ENCODE measurements around the gene FAM110D.

Gene FAM110D

DNA sequence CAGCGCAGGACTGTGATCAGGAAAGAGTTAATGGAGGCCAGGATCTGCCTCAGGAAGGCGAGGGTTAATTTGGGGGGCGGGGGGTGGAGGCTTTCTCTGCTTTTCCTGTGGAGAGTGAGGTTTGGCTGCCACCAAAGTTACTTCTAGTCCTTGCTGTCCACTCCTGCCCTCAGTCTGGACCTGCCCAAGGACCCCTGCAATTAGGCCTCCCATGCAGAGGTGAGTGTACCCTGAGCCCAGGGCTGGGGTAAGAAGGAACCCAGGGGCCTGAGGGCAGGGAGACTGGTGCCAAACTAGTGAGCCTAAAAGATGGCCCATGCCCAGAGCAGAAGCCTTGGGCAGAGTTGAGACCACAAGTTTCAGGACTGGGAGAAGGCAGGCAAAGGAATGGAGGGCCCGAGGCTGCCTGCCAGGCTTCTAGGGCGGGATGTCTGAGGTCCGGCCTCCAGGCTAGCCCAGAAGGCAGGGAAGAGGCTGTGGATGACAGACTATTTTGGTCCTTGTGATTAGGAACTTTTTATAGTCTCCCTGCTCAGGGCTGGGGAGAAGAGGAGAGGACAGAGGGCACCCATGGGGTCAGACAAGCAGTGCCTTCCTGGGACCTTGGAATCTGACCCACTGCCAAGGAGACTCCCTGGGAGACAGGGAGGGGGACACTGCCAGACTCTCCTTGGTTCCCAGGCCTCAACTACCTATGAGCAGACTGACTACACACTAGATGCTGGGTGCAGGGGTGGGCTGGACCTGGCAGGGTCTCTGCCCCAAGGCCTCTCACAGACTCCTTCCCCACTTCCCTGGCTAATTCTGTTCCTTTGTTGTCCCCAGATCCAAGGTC, at the start of gene FAM110D:
FAM110D (plus strand) TSS at position 172 of the 835 bp plus-strand sequence. CDS start 2,213 bp downstream, outside the sequence.
- DNase-seq (ENCODE audit: low read depth, low spot score), result no peak

DNA sequence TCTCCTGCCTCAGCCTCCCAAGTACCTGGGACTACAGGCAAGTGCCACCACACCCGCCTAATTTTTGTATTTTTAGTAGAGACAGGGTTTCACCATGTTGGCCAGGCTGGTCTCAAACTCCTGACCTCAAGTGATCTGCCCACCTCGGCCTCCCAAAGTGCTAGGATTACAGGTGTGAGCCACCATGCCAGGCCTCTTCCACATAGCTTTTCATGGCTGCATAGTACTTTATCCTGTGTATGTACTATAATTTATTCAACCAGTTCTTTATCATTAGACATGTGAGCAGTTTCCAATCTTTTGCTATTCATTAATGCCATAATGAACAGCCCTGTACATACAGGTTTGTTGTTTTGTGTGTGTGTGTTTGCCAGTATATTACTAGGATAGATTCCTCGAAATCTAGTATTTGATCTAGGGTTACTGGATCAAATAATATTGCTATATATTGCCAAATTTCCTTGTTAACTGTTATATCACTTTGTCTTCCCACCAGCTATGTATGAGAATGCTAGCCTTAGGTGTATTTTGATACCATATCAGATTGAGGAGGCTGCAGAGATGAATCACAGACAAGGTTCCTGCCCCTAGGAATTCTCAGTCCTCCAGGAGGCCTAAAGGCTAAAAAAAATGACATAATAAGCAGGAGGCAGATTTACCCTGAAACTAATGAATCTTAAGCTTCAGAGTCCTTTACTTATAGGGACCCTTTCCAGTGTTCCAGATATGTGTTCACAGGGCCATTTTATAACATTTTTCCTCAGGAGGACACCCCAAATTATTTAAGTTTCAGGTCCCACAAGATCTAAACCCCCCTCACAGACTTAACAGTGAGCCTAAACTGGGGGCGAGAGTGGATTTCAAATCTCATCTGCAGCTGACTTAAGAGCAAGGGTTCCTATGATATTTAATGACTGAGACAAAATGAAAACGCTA, 49.4 kb upstream of the FAM110D start:
- DNase-seq (ENCODE audit: low read depth, low spot score), result no peak

DNA sequence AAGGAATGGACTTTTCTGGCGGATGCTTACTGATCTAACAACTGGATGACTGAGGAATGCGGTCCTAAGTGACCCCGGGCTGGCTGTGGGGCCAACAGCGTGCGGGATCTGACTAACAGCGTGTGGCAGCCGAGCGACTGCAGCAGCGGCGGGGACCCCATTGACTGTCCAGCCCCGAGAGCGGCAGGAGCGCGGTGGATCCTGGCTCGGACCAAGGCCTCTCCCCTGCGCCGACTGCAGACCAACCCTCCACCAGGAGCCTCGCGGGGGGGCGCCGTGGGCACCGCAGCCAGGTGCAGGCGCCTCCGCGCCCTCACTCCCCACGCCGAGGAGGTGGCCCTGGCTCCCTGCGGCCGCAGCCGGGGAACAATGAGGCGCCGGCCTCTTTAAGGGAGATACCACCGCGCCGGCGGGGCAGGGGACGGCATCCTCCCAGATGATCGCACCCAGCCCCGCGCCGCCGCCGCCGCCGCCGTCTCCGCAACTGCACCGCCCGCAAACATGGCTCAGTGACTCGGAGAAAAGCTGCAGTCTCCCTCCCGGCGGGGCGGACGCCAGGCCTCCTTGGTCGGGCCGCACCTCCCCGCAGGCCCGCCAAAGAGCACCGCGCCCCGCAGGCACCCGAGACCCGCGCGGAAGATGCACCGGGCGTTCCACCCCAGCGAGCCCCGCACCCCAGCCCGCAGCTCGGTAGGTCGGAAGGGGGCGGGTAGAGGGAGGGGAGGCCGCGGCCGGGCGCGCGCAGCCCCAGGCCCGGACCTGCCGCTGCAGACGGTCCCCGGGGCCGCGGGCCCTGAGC, 47.9 kb upstream of the FAM110D start:
- DNase-seq (ENCODE audit: low read depth, low spot score), result no peak

DNA sequence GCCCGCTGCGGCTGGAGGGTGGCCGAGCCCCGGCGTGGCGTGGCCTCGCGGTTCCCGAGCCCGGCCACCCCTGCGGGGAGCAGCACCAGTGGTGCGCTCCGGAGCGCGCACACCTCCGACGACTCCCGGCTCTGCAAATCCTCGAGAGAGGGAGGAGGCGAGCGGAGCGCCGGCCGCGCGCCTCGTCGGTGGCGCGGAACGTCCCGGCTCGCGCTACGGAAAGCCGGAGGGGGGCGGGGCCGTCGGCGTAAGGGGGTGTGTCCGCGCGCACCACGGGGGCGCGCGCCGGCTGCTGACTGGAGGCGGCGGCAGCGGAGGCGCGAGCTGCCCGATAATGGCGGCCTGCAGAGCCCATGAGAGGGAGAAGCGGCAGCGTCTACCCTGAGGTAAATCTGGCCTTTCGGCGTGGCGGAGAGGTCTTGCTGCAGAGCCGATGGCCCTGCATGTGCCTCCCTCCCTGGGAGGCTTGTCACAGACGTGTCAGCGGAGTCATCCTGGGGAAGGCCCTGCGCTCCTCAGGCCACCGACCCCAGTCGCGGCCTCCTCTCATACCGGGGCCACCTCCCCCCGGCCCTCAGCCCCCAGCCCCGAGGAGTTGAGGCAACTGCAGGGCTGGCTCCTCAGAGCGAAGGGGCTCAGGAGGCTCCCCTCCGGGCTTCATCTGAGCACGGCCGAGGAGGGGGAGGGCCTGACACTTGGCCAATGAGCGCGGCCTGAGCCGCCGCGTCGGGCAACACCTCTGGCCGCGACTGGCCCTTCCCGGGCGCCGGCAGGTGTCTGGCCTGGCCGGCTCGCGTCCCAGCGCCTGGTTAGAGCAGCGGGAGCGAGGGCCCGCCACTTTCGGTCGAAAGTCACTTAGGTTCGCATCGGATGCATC, 47.1 kb upstream of the FAM110D start, which contains the start of gene PDIK1L:
PDIK1L (plus strand) TSS at position 295 of the 877 bp plus-strand sequence. CDS start 2,485 bp downstream, outside the sequence.
- DNase-seq (ENCODE audit: low read depth, low spot score), result peak; percentile 80

DNA sequence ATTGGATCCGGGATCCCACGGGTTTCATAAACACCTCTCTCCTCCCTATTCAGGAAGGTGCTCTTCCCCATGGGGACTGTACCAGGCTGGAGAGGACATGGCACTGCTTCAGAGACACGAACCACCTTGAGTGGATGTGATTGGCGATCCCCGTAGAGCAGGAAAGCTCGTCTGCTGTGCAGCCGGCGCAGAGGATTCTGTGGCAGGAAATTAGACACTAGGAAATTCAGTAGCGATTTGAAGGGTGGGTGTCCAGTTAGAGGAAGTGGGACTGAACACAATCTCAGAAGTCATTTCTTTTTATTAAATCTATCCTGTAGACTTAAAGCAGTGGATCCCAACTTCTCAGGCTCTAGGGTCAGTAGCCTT, 46.5 kb upstream of the FAM110D start:
- no peak for DNase-seq (ENCODE audit: low read depth, low spot score)

DNA sequence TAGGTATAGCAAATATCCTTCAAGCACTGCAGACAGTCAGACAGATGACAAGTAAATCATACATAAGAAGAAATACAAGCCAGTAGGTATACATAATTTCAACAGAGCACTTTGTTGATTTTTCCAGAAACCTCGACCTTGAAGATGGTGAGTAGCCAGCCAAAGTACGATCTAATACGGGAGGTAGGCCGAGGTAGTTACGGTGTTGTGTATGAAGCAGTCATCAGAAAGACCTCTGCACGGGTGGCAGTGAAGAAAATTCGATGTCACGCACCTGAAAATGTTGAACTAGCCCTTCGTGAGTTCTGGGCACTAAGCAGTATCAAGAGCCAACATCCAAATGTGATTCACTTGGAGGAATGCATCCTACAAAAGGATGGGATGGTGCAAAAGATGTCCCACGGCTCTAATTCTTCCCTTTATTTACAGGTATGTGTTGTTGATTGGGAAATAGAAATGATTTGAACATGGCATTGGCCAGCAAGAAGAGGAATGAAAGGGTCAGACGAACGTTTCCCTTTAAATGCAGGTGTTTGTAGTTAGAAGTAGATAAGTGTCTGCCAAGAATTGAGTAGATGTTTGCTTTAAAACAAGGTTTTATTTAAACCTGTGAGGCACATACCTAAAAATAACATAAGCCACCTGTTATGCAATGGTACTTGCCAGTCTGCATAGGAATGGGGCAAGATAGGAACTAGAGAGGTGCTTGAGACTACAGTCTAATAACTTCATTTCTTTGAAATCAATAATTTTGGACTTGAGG, 44.5 kb upstream of the FAM110D start:
- DNase-seq (ENCODE audit: low read depth, low spot score), result no peak

DNA sequence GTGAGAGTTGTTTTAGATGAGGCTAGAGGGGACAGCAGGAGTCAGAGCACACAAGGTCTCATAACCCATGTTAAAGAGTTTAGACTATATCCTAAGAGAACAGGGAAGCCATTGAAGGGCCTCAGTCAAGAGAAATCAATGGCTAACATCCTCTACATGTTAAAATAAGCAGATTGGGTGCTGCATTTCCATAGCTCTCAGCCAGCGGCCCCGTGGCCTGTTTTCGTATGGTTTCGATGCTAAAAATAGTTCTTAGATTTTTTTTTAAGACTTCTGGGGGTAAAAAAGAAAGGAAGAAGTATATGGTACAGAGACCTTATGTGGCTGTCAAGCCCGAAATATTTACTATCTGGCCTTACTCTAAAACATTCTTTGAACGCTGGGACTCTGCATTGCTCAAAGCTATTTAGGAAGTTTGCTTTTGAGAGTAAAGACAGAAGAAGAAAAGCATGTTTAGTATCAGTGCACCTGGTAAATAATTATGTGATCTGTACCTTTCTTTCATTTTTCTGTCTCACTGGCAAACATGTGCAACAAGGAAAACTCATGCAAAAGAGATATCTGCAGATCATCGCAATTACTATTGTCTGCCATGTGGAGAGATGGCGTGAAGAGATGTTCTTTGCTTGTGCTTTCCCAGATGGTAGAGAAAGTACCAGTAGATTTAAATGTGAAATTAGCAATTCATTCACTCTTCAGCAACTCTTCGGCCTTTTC, 38.8 kb upstream of the FAM110D start:
- DNase-seq (ENCODE audit: low read depth, low spot score), result no peak

DNA sequence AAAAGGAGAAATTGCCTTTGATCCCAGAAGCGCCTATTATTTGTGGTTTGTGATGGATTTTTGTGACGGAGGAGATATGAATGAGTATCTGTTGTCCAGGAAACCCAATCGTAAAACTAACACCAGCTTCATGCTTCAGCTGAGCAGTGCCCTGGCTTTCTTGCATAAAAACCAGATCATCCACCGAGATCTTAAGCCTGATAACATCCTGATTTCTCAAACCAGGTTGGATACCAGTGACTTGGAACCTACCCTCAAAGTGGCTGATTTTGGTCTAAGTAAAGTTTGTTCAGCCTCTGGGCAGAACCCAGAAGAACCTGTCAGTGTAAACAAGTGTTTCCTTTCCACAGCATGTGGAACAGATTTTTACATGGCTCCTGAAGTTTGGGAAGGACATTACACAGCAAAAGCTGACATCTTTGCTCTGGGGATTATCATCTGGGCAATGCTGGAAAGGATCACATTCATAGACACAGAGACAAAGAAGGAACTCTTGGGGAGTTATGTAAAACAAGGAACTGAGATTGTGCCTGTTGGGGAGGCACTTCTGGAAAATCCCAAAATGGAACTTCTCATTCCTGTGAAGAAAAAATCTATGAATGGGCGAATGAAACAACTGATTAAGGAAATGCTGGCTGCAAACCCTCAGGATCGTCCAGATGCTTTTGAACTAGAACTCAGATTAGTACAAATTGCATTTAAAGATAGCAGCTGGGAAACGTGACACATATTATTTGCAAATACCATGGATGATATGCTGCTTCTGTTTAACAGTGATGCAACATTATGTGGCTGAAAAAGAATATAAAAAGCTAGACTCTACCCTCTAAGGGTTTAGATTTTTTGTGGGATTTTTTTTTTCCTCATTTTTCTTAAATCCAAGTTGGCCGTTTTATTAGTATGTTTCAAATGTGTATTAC, 36.8 kb upstream of the FAM110D start:
- no peak for DNase-seq (ENCODE audit: low read depth, low spot score)

DNA sequence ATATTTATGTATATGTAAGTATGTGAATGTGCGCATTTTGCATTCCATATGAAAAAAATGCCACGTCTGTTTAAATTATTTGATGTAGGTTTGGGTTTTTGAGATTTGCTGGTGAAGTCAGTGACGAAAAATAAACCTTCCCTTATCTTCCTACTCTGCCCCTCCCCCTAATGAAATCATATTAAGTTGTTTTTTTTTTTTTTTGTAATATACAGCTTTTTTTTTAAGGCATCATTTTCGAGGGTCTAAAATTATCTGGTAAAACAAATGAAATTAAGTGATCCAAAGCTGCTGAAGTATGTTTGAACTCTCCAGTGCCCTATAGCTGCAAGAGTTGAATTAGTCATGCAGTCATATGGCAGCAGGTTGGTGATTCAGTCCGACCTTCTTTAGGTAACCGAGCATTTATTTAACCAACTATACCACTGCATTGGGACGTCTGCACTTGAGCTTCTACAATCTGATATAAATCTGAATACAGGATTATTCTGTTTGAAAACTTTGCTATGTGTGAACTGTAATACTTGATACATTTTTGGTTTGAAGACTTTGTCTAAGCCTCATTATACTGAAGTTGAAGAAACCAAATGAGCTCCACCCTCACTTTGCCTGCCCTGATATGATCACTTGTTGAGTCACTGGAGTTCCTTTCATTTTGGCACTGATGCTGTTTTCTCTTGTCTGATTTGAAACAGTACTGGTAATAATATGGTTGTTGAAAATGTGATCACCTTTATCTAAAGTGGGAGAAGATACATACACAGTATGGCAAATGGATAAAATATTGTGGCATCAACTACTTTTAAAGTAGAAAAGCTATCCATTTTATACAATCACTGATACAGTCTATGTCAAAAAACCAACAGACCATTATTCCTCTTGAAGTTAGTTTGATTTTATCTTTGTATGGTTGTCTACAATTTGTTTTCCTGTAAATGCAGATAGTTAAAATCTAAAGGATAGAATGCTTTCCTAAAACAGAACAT, 35.6 kb upstream of the FAM110D start:
- no peak for DNase-seq (ENCODE audit: low read depth, low spot score)

DNA sequence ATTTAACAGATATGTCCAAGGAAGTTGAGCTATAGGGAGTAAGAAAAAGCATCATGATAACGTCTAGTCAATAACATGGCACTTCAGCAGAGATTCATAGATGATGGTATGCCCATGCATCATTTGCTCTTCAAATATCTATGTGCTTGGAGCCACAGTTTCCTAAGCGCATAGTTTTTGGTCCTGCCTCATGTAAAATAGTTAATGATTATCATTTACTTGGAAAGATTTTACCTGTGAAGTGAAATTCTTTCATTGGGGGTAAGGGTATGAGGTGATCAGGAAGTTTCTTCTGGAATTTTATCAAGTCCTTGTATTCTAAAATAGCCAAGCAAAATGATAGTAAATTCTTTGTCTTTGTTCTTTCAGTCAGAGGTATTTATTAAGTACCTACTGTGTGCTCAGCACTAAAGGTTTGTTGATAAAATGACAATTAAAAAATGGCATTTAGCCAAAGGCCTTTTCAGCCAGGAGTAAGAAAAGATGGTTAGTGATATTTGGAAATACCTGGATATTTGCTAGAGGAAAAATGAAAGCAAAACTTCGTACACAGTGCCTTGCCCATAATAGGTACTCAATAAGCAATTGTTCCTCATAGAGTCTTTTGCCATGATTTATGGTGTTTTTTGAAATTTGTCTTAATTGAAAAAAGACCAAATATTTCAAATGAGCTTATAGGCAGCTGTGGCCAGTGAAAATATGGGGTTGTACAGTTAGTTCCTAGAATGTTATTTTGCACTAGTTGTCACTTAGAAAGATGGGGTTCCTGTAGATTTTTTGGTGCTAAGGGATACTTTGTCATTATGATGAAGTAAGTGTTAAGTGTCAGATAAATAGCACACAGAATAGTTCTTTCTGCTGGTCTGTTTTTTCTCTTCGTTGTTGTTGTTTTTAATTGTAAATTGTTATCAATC, 34.2 kb upstream of the FAM110D start:
- DNase-seq (ENCODE audit: low read depth, low spot score), result no peak

DNA sequence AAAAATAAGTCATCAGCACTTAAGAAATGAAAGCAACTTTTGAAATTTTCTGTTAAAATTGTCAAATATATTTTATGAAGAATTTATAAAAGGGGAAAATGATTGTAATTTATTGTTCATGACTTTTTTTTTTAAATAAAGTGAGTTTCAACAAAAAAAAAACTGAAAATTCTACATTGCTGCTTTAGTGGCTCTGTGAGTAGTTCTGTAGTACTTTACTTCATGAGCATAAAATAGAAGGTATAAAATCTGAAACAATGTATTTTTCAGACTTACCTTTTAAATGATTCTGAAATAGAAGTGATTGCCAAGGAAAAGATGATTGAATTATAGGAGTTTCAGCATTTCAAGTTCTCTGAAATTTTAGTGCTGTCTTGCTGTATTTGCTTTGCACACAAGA, 33.5 kb upstream of the FAM110D start:
- DNase-seq (ENCODE audit: low read depth, low spot score), result no peak

DNA sequence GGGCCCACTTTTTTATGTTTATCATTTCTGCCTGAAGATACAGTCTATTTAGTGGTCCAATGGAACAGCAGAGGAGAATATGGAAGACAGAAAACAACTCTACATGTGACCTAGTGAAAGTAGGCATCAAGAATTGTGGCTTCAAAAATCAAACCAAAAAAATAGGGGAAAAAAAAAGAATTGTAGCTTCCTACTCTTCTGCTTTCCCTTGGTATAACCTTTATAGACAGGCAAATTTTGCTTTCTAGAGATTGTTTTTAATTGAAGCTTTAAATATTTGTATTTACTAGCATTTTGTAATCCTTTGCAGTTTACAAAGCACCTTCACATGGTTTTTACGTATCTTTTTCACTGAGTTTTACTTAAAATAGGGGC, 32.9 kb upstream of the FAM110D start:
- no peak for DNase-seq (ENCODE audit: low read depth, low spot score)

DNA sequence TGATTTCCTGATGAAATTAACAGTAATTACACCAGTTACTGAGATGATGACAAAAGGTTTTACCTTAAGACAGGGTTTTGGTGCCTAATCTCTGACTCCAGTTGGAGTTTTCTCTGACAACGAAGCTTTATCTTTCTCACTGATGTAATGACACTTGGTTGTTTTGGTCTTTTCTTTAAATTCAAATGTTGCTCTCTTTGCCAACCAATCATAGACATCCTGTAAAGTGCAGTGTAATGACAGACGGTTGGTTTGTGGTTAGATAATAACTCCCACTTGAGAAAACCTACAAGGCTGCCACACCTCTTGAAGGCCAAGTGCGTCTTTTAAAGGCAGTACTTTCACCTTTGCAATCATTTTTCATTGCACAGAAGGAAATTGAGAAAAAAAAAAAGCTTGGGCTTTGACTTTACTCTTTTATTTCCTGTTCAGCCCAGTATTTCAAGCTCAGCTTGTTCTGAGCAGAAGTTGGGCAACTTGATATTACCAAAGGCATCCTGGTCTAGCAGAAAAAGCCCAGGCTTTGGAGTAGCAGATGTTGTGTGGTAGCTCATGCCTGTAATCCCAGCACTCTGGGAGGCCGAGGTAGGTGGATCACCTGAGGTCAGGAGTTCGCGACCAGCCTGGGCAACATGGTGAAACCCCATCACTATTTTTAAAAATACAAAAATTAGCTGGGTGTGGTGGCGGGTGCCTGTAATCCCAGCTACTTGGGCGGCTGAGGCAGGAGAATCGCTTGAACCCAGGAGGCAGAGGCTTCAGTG, 32.4 kb upstream of the FAM110D start:
- DNase-seq (ENCODE audit: low read depth, low spot score), result no peak

DNA sequence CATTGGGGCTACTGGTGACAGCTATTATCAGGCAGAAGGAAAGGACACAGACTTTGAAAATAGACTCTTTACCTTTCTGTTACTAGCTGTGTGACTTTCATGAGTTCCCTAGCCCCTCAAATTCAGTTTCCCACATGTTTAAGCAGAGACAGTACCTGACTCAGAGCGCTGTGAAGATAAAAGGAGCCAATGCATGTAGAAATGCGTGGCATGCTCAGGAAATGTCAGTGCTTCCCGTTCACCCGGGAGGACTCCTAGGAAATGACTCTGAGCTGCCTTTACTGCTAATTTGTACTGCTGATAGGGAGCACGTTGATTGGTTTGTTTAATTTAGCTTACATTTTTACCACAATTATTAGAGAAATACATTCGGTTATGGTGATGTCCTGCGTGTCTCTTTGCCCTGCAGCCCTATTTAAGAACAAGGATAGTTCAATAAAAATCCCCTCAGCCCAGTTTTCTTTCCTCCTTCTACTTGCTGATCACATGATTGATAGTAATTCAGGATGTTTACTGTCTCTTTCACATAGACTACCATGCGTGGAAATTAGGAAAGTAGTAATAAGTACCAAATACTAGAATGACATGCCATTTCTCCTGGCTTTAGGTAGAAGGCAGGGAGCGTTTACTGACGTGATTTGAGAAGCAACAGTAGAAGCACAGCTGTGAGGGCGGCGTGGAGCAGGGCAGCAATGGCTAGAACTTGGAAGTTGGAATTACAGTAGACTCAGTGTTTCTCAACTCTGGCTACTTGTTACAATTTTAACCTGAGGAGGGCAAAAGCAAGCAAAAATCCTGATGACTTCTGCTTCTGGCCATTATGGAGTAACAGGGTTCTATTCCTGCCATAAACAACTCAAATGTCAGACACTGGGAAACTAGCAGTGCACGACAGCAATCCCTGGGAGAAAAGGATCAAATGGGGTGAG, 31.4 kb upstream of the FAM110D start:
- DNase-seq (ENCODE audit: low read depth, low spot score), result no peak

All from smooth muscle cell of the brain vasculature (primary cell).